DLD1 (cell line): ENCODE measurements around the gene ZFYVE27.

Experiments used
- in situ Hi-C: cut with HindIII; loops from 2 replicates; pipeline ENCODE4 v1.10.0; 2017; ENCODE audit warnings: low sequenced_read_pairs

The ZFYVE27 gene

GRCh38 chr10:97743169-97743943, 6.4 kb downstream of the ZFYVE27 start:
- in situ Hi-C loops = no loop called here

- in situ Hi-C loops = no loop called here
Measured at GRCh38 chr10:97744405-97745035, 7.6 kb downstream of the ZFYVE27 start.

- in situ Hi-C loops = no loop called here
Measured at GRCh38 chr10:97747573-97747972, 10.6 kb downstream of the ZFYVE27 start.

GRCh38 chr10:97748116-97748515, 11.2 kb downstream of the ZFYVE27 start:
- in situ Hi-C loops = no loop called here

GRCh38 chr10:97752956-97753355, 16.0 kb downstream of the ZFYVE27 start:
- in situ Hi-C loops = no loop called here

- in situ Hi-C loops = no loop called here
Measured at GRCh38 chr10:97754726-97755125, 17.8 kb downstream of the ZFYVE27 start.

GRCh38 chr10:97755718-97756117, 18.8 kb downstream of the ZFYVE27 start:
- in situ Hi-C loops = no loop called here

GRCh38 chr10:97757471-97757870, 20.5 kb downstream of the ZFYVE27 start:
- in situ Hi-C loops = no loop called here

GRCh38 chr10:97759158-97759887, 22.4 kb downstream of the ZFYVE27 start:
- in situ Hi-C loops = no loop called here

- in situ Hi-C loops = loop anchor here (5.0 kb wide), 1 partner anchor 92 kb away; no protein-coding TSS in a partner anchor
Measured at GRCh38 chr10:97759946-97760345, 23.0 kb downstream of the ZFYVE27 start.

GRCh38 chr10:97760461-97761257, 23.7 kb downstream of the ZFYVE27 start:
- in situ Hi-C loops = loop anchor here (5.0 kb wide), 1 partner anchor 92 kb away; no protein-coding TSS in a partner anchor

GRCh38 chr10:97761331-97761865, 24.5 kb downstream of the ZFYVE27 start:
- in situ Hi-C loops = loop anchor here (5.0 kb wide), 1 partner anchor 91 kb away; no protein-coding TSS in a partner anchor

GRCh38 chr10:97762056-97762455, 25.1 kb downstream of the ZFYVE27 start:
- in situ Hi-C loops = loop anchor here (5.0 kb wide), 1 partner anchor 90 kb away; no protein-coding TSS in a partner anchor

GRCh38 chr10:97762816-97763215, 25.9 kb downstream of the ZFYVE27 start:
- in situ Hi-C loops = loop anchor here (5.0 kb wide), 1 partner anchor 89 kb away; no protein-coding TSS in a partner anchor

- in situ Hi-C loops = loop anchor here (5.0 kb wide), 1 partner anchor 89 kb away; no protein-coding TSS in a partner anchor
Measured at GRCh38 chr10:97763411-97763810, 26.5 kb downstream of the ZFYVE27 start.

- in situ Hi-C loops = loop anchor here (5.0 kb wide), 1 partner anchor 88 kb away; no protein-coding TSS in a partner anchor
Measured at GRCh38 chr10:97763947-97764346, 27.0 kb downstream of the ZFYVE27 start.

GRCh38 chr10:97764519-97764931, 27.6 kb downstream of the ZFYVE27 start:
- in situ Hi-C loops = loop anchor here (5.0 kb wide), 1 partner anchor 88 kb away; no protein-coding TSS in a partner anchor

GRCh38 chr10:97765201-97765600, 28.3 kb downstream of the ZFYVE27 start:
- in situ Hi-C loops = no loop called here

- in situ Hi-C loops = no loop called here
Measured at GRCh38 chr10:97766106-97766810, 29.3 kb downstream of the ZFYVE27 start.
